Mammary epithelial cell (primary cell): ENCODE measurements around the gene PTPRG.

Experiments
- EZH2 ChIP-seq: IDR thresholded peaks from 2 replicates; pipeline ENCODE4 v1.6.1; 2012; ENCODE audit warnings: low read length, inconsistent platforms, borderline replicate concordance
- TF ChIP-seq, protein P1 (sequence below), 2 donors: IDR thresholded peaks in 1 of 2; conservative IDR thresholded peaks in 1 of 2; 2 replicates each; pipeline ENCODE4 v1.5.1; 2011 to 2012; ENCODE audit warnings: inconsistent platforms in 2 of 2, low read length in 2 of 2, mild to moderate bottlenecking in 2 of 2, control low read depth in 1 of 2, low read depth in 1 of 2; ENCODE audit not compliant: insufficient read depth in 1 of 2; ENCODE audit errors: extremely low read depth in 1 of 2

DNA sequence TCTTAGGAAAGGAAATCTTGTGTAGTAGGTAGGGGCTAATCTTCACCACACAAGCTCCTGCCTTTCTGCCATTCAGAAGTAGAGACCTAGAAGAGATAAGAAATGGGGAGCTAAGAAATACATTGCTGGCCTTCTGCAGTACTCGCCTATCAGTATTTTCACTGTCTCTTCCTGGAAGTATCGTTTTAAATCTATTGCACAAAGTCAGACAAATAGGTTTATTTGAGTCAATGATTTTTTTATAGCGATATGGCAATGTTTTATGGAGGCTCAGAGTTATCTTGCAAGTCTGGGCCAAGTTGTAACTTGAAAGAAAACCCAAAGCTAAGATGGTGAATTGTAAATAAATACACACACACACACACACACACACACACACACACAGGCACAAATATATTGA, 103.8 kb downstream of the PTPRG start:
- TF ChIP-seq, protein P1, sequence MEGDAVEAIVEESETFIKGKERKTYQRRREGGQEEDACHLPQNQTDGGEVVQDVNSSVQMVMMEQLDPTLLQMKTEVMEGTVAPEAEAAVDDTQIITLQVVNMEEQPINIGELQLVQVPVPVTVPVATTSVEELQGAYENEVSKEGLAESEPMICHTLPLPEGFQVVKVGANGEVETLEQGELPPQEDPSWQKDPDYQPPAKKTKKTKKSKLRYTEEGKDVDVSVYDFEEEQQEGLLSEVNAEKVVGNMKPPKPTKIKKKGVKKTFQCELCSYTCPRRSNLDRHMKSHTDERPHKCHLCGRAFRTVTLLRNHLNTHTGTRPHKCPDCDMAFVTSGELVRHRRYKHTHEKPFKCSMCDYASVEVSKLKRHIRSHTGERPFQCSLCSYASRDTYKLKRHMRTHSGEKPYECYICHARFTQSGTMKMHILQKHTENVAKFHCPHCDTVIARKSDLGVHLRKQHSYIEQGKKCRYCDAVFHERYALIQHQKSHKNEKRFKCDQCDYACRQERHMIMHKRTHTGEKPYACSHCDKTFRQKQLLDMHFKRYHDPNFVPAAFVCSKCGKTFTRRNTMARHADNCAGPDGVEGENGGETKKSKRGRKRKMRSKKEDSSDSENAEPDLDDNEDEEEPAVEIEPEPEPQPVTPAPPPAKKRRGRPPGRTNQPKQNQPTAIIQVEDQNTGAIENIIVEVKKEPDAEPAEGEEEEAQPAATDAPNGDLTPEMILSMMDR (conservative IDR thresholded peaks at IDR 0.05 in 1 of 2, IDR thresholded peaks at IDR 0.05 in 1 of 2; ENCODE audit: extremely low read depth in 1 of 2, insufficient read depth in 1 of 2, low read depth in 1 of 2, low read length in 2 of 2): no peak
- no peak for TF ChIP-seq EZH2
